NCI-H82 treated with DMSO at 0.1 percent for 48 hours (cell line): Measurements from ENCODE around the gene CLSTN3.

Source experiments
- DNase-seq: peaks from one replicate; lab custom pipeline; 2025; ENCODE audit not compliant: unreplicated experiment; lab: John Stamatoyannopoulos, UW

Gene CLSTN3

DNA sequence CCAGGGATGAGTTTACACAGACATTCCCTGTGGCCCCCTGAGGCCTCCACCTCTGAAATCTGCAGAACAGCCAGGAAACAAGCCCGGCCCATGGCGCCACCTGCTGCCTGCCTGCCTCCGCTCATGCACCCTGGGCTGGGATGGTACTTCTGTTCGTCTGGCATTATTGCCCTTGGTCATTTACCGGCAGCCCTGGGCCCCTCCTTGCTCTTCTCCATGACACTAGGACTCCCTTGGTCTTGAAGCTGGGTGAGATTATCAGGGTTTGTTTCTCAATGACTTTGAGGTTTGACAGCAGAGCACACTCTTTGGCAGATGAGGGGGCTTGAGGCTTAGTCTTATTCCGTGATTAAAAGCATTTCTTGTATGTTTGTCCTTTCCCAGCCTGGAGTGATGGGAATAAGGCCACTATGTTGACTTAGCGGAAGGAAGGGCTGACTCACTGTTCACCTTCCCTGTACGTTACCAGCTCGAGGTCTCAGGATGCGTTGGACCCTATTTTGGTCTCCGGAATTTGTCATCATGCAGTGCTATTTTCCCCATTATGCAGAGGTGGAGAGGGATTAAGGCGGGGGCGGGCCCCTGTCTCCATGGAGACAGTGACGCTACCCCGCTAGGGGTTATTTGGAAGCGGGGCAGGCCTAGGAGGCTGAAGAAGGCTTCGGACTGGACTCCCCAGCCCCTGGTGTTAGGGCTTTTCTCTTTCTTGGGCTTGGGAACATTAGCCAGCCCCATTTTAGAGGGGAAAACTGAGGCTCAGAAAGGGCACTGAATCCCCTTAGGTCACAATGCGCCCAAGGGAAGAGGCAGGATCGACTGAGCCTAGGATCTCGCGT, 58.6 kb downstream of the CLSTN3 start:
- peak; percentile 64 for DNase-seq

DNA sequence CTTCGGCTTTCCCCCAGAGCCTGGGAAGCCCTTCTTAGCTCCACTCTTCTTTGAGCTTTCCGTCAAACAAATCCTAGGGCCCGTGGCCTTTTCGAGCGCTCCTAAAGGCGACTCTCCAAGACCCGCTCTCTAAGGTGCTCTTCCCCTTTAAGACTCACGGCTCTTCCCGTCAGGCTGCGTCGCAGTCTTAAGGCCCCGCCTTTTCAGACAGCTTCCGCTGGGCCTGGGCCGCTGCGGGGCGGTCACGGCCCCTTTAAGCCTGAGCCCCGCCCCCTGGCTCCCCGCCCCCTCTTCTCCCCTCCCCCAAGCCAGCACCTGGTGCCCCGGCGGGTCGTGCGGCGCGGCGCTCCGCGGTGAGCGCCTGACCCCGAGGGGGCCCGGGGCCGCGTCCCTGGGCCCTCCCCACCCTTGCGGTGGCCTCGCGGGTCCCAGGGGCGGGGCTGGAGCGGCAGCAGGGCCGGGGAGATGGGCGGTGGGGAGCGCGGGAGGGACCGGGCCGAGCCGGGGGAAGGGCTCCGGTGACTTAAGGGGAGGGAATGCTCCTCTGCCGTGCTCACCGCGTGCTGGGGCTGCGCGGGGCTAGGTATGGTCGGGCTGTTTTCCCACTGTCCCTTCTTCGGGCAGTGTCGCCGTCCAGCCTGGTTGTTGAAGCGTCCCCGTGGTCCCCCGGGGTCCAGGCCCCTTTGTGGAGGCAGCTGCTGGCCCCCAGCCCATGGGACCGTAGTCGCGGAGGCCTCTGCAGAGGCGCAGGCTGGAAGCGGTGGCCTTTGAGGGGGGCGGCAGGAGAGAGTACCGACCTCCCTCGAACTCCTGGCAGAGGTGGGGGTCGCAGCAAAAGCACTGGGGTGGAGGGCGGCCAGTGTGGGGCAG, 59.5 kb downstream of the CLSTN3 start, which contains the start of gene PEX5:
TSS of gene PEX5 (plus strand) at position 289 of the 870 bp plus-strand sequence. CDS start 692 bp downstream, outside the sequence.
- DNase-seq = peak; percentile 89

DNA sequence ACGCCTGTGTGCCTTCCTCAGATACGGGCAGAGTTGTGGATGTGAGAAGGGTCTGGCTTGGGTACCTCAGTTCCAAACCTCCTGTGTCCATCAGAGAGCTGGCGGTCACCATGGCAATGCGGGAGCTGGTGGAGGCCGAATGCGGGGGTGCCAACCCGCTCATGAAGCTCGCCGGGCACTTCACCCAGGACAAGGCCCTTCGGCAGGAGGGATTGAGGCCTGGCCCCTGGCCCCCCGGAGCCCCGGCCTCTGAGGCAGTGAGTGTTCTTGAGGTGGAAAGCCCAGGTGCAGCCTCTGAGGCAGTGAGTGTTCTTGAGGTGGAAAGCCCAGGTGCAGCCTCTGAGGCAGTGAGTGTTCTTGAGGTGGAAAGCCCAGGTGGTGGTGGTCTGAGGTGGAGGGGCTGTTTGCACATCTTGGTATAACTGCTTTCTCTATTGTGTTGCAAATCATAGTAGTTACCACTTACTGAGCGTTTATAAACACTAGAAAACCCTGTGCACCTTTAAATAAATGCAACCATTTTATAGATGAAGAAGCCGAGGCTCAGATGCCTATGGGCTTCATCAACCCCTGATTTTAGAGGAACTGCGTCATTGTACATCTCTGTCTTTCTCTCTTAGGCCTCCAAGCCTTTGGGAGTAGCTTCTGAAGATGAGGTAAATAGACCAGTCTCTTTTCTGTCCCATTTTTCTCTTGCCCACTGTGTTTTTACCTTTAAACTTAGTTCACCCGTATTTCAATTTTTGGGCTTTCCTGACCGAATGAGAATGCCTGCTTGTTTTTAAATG, 60.3 kb downstream of the CLSTN3 start:
- no peak for DNase-seq

DNA sequence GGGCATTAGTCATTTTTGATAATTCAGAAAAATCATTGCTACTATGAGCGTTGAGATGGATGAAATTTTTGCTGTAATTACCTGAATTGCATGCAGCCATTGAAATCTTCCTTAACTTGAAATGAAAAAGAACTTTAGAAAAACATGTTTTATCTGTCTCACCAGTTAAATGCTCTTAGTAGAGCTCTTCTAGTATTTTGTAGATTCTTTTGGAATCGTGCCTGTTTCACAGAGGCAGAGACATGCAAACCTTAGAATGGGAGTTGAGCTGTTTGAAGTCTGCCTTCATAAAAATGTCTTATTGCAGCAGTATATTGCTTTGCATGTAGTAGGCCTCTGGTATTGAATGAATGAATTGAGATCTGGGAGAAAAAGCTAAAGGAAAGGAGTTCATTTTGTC, 63.5 kb downstream of the CLSTN3 start:
- DNase-seq = no peak

DNA sequence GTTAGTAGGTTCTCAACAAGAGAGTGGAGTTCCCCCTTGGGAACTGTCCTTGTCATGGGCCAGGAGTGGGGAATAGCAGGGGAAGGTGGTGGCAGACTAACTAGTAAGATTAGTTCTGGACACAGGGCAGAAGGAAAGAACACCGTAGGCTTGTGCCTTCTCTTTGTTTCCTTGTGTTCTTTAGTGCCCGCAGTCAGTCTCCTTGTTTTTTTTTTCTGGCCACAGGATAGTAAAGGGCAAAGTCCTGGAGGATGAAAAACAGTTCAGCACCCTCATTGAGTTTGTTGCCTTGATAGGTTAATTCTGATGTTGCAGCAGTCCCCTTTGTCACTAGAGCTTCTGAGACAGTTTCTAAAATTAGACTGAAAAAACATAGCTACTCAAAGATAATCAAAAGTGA, 67.7 kb downstream of the CLSTN3 start:
- no peak for DNase-seq

DNA sequence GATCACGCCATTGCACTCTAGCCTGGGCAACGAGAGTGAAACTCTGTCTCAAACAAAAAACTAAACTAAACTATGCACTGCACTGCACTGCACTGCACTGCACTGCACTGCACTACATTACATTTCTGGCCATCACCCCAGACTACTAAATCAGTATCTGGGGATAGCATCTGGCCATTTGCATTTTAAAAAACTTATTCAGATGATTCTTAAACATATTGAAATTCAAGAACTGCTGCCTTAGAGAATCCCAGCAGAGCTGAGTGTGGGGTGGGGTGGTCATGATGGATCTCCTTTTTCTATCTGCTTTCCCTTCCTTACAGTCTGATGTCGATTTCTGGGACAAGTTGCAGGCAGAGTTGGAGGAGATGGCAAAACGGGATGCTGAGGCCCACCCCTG, 72.9 kb downstream of the CLSTN3 start:
- DNase-seq = no peak

DNA sequence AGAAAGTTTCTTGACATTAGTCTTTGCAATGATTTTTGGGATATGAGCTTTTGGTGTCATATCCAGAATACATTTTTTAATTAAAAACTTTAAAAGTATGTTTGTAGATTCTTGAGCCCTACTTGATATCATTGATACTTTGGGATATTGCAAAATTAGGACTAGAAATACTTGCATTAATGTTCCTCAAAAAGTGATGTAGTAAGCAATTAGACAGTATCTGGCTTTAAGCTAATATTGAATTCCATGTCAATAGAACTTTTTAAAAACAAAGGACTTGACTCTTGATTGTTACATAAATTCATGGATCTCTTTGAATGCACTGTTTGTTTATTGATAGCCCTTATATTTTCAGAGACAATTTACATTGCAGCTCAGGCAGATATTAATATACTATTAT, 74.9 kb downstream of the CLSTN3 start:
- no peak for DNase-seq

DNA sequence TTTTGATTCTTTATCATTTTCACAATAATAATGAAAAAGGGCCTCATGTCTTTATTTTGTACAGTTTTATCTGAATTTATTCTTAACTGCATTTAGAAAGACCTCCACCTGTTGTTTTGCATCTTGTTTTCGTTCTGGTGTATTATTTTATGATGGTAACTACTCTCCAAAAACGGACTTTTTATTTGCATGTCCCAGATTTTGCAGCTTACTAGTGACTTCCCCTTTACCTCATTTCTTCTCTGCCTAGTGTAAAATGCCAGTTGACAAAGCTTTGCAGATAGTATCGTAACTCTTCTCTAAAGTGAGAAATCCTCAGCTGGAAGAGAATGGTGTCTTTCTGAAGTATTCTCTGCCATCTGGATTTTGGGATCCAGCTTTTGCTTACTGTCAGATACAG, 76.5 kb downstream of the CLSTN3 start:
- no peak for DNase-seq

DNA sequence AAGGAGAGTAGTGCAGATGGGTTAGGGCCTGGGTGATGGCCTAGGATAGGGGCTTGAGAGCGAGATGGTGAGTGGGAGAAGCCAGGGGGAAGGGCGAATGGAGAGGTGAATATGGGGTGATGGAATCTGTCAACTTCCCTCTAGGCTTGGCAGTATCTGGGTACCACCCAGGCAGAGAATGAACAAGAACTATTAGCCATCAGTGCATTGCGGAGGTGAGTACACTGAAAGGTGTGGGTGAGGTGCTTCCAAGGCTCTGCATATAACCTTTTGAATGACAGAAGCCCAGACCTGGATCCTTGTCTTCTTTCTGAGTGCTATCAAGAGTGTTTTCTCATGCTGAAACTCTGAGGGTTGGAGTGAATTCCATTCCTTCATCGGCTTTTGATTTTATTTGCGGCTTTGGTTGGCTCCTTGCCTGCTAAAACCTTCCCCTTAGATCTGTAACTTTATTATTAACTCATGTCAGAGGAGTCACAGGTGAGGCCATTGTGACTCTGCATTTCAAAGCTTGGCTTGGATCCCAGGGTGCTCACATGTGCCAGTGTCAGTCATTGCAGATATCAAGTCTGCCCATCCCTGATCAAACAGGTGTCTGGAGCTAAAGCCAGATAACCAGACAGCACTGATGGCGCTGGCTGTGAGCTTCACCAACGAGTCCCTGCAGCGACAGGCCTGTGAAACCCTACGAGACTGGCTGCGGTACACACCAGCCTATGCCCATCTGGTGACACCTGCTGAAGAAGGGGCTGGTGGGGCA, 77.9 kb downstream of the CLSTN3 start:
- DNase-seq = no peak
